ENCODE results near the gene CARD10. TPM values are rescaled to one million over a fixed set of nuclear protein-coding genes. Genes with fewer than 3 reads are reported as not detected.

Gene CARD10
- total RNA-seq = 9.0 TPM
- long read RNA-seq, full-length matches to known transcripts = 18 of 35 reads
- long read RNA-seq, partial matches to known transcripts = 11 of 35 reads
- long read RNA-seq, other reads (novel, unspliced or antisense) = 6 of 35 reads

GRCh38 chr22:37519268-37520195 lies at the start of gene CARD10:
CARD10 (minus strand) TSS chr22:37519415; CDS start chr22:37519200, 215 bp downstream.
- peak; percentile 50 for DNase-seq
- H3K36me3 ChIP-seq = peaks cover 11% of the 10 kb centered on the region

GRCh38 chr22:37568448-37569008 lies 49.3 kb upstream of the CARD10 start:
- no peak overlapping the region for H3K4me3 ChIP-seq
- TF ChIP-seq CTCF (IDR thresholded peaks at IDR 0.05; ENCODE audit: borderline replicate concordance) = no peak
- H3K36me3 ChIP-seq = peaks cover 25% of the 10 kb centered on the region
- no peaks in the 10 kb centered on the region for H3K9me3 ChIP-seq (replicated peaks)
- intact Hi-C loops (cut with micrococcal nuclease) = no loop called here
- peaks cover 74% of the 10 kb centered on the region for H3K4me1 ChIP-seq
- no peak for DNase-seq
- peak overlapping the region; percentile 29 for H3K27ac ChIP-seq (replicated peaks)
- no peaks in the 10 kb centered on the region for H3K27me3 ChIP-seq (ENCODE audit: low read depth)

More at GRCh38 chr22:37519268-37520195, at the start of gene CARD10:
- Histone ChIP-seq H3K9me3 (replicated peaks) (peaks cover 5% of the 10 kb centered on the region), H3K27ac (replicated peaks) (peak within 1 kb of the TSS; percentile 92), H3K4me1 (peaks cover 38% of the 10 kb centered on the region), H3K27me3 (ENCODE audit: low read depth) (peaks cover 66% of the 10 kb centered on the region), H3K4me3 (peak within 1 kb of the TSS; percentile 77)
- TF ChIP-seq CTCF (IDR thresholded peaks at IDR 0.05; ENCODE audit: borderline replicate concordance) = no peak
- intact Hi-C loops (cut with micrococcal nuclease) = no loop called here

GRCh38 chr22:37568012-37568411 lies 48.8 kb upstream of the CARD10 start:
- H3K4me3 ChIP-seq = no peak overlapping the region
- no peak overlapping the region for H3K27ac ChIP-seq (replicated peaks)
- no peaks in the 10 kb centered on the region for H3K27me3 ChIP-seq (ENCODE audit: low read depth)
- no peak for TF ChIP-seq CTCF (IDR thresholded peaks at IDR 0.05; ENCODE audit: borderline replicate concordance)
- H3K4me1 ChIP-seq = peaks cover 80% of the 10 kb centered on the region
- no peaks in the 10 kb centered on the region for H3K9me3 ChIP-seq (replicated peaks)
- intact Hi-C loops (cut with micrococcal nuclease) = no loop called here
- H3K36me3 ChIP-seq = peaks cover 25% of the 10 kb centered on the region
- DNase-seq = no peak

GRCh38 chr22:37566903-37567798 lies 47.9 kb upstream of the CARD10 start:
- H3K36me3 ChIP-seq = peaks cover 25% of the 10 kb centered on the region
- peaks cover 6% of the 10 kb centered on the region for H3K27me3 ChIP-seq (ENCODE audit: low read depth)
- intact Hi-C loops (cut with micrococcal nuclease) = no loop called here
- peak overlapping the region; percentile 31 for H3K4me3 ChIP-seq
- H3K4me1 ChIP-seq = peaks cover 88% of the 10 kb centered on the region
- DNase-seq = peak; percentile 76
- peak overlapping the region; percentile 98 for H3K27ac ChIP-seq (replicated peaks)
- TF ChIP-seq CTCF (IDR thresholded peaks at IDR 0.05; ENCODE audit: borderline replicate concordance) = peak; percentile 94
- H3K9me3 ChIP-seq (replicated peaks) = no peaks in the 10 kb centered on the region

GRCh38 chr22:37566329-37566837 lies 47.2 kb upstream of the CARD10 start:
- intact Hi-C loops (cut with micrococcal nuclease) = no loop called here

More at GRCh38 chr22:37566329-37566837, 47.2 kb upstream of the CARD10 start:
- H3K27me3 ChIP-seq (ENCODE audit: low read depth) = peaks cover 14% of the 10 kb centered on the region
- H3K27ac ChIP-seq (replicated peaks) = peak overlapping the region; percentile 98
- TF ChIP-seq CTCF (IDR thresholded peaks at IDR 0.05; ENCODE audit: borderline replicate concordance) = no peak
- H3K4me3 ChIP-seq = peak overlapping the region; percentile 31
- H3K9me3 ChIP-seq (replicated peaks) = no peaks in the 10 kb centered on the region
- no peak for DNase-seq
- H3K36me3 ChIP-seq = peaks cover 25% of the 10 kb centered on the region
- H3K4me1 ChIP-seq = peaks cover 96% of the 10 kb centered on the region

All from left ventricle myocardium inferior (tissue), 1 donor.